ENCODE data around the gene RCSD1.
"Not testable (repeated sequence)": the region's sequence is repeated elsewhere in the genome, so short reads cannot be mapped to it uniquely, and the experiment has no call there.

RCSD1 gene

GRCh38 chr1:167739752-167740151 is 109.7 kb downstream of the RCSD1 start:
- TF ChIP-seq POU2F2 (IDR thresholded peaks at IDR 0.05; ENCODE audit: low read depth, low read length), result no peak
- no peak for TF ChIP-seq POLR2AphosphoS5 (IDR thresholded peaks at IDR 0.05; ENCODE audit: low read depth, low read length)
- TF ChIP-seq POLR2A (IDR thresholded peaks at IDR 0.05; ENCODE audit: low read depth, low read length), result no peak
- TF ChIP-seq SPI1 (IDR thresholded peaks at IDR 0.05; ENCODE audit: low read depth, low read length), result no peak
- no peak for TF ChIP-seq PAX5 (IDR thresholded peaks at IDR 0.05; ENCODE audit: insufficient read depth, low read length, severe bottlenecking)
- TF ChIP-seq TAF1 (IDR thresholded peaks at IDR 0.05; ENCODE audit: low read depth, low read length), result no peak
- FAIRE-seq (no peak), DNase-seq (ENCODE audit: insufficient read length, low spot score) (no peak)

GRCh38 chr1:167741103-167741502 is 111.1 kb downstream of the RCSD1 start:
- not testable (repeated sequence) for FAIRE-seq; DNase-seq (ENCODE audit: insufficient read length, low spot score)

GRCh38 chr1:167742392-167743057 is 112.5 kb downstream of the RCSD1 start:
- not testable (repeated sequence) for DNase-seq (ENCODE audit: insufficient read length, low spot score); FAIRE-seq

GRCh38 chr1:167744901-167745300 is 114.9 kb downstream of the RCSD1 start:
- DNase-seq (ENCODE audit: insufficient read length, low spot score) (no peak), FAIRE-seq (peak; percentile 31)
- TF ChIP-seq POLR2A (IDR thresholded peaks at IDR 0.05; ENCODE audit: low read depth, low read length) (no peak), TAF1 (IDR thresholded peaks at IDR 0.05; ENCODE audit: low read depth, low read length) (no peak), SPI1 (IDR thresholded peaks at IDR 0.05; ENCODE audit: low read depth, low read length) (no peak), PAX5 (IDR thresholded peaks at IDR 0.05; ENCODE audit: insufficient read depth, low read length, severe bottlenecking) (no peak), POLR2AphosphoS5 (IDR thresholded peaks at IDR 0.05; ENCODE audit: low read depth, low read length) (no peak), POU2F2 (IDR thresholded peaks at IDR 0.05; ENCODE audit: low read depth, low read length) (no peak)

GRCh38 chr1:167746013-167746672 is 116.1 kb downstream of the RCSD1 start:
- peak; percentile 58 for FAIRE-seq

GRCh38 chr1:167746988-167747655 is 117.1 kb downstream of the RCSD1 start:
- FAIRE-seq (no peak), DNase-seq (ENCODE audit: insufficient read length, low spot score) (no peak)
- no peak for TF ChIP-seq SPI1 (IDR thresholded peaks at IDR 0.05; ENCODE audit: low read depth, low read length)
- no peak for TF ChIP-seq PAX5 (IDR thresholded peaks at IDR 0.05; ENCODE audit: insufficient read depth, low read length, severe bottlenecking)
- no peak for TF ChIP-seq POLR2A (IDR thresholded peaks at IDR 0.05; ENCODE audit: low read depth, low read length)
- no peak for TF ChIP-seq POU2F2 (IDR thresholded peaks at IDR 0.05; ENCODE audit: low read depth, low read length)
- no peak for TF ChIP-seq POLR2AphosphoS5 (IDR thresholded peaks at IDR 0.05; ENCODE audit: low read depth, low read length)
- no peak for TF ChIP-seq TAF1 (IDR thresholded peaks at IDR 0.05; ENCODE audit: low read depth, low read length)

More at GRCh38 chr1:167746013-167746672, 116.1 kb downstream of the RCSD1 start:
- no peak for TF ChIP-seq TAF1 (IDR thresholded peaks at IDR 0.05; ENCODE audit: low read depth, low read length)
- no peak for TF ChIP-seq POU2F2 (IDR thresholded peaks at IDR 0.05; ENCODE audit: low read depth, low read length)
- no peak for TF ChIP-seq POLR2AphosphoS5 (IDR thresholded peaks at IDR 0.05; ENCODE audit: low read depth, low read length)
- no peak for TF ChIP-seq POLR2A (IDR thresholded peaks at IDR 0.05; ENCODE audit: low read depth, low read length)
- no peak for TF ChIP-seq SPI1 (IDR thresholded peaks at IDR 0.05; ENCODE audit: low read depth, low read length)
- no peak for TF ChIP-seq PAX5 (IDR thresholded peaks at IDR 0.05; ENCODE audit: insufficient read depth, low read length, severe bottlenecking)
- no peak for DNase-seq (ENCODE audit: insufficient read length, low spot score)

GRCh38 chr1:167747988-167748387 is 118.0 kb downstream of the RCSD1 start:
- DNase-seq (ENCODE audit: insufficient read length, low spot score) (no peak), FAIRE-seq (peak; percentile 84)

GRCh38 chr1:167748906-167749305 is 118.9 kb downstream of the RCSD1 start:
- TF ChIP-seq POLR2A (IDR thresholded peaks at IDR 0.05; ENCODE audit: low read depth, low read length) (no peak), PAX5 (IDR thresholded peaks at IDR 0.05; ENCODE audit: insufficient read depth, low read length, severe bottlenecking) (no peak), POU2F2 (IDR thresholded peaks at IDR 0.05; ENCODE audit: low read depth, low read length) (no peak), TAF1 (IDR thresholded peaks at IDR 0.05; ENCODE audit: low read depth, low read length) (no peak), SPI1 (IDR thresholded peaks at IDR 0.05; ENCODE audit: low read depth, low read length) (no peak), POLR2AphosphoS5 (IDR thresholded peaks at IDR 0.05; ENCODE audit: low read depth, low read length) (no peak)
- DNase-seq (ENCODE audit: insufficient read length, low spot score) (no peak), FAIRE-seq (no peak)

More at GRCh38 chr1:167747988-167748387, 118.0 kb downstream of the RCSD1 start:
- TF ChIP-seq POLR2AphosphoS5 (IDR thresholded peaks at IDR 0.05; ENCODE audit: low read depth, low read length) (no peak), POLR2A (IDR thresholded peaks at IDR 0.05; ENCODE audit: low read depth, low read length) (no peak), SPI1 (IDR thresholded peaks at IDR 0.05; ENCODE audit: low read depth, low read length) (no peak), POU2F2 (IDR thresholded peaks at IDR 0.05; ENCODE audit: low read depth, low read length) (no peak), TAF1 (IDR thresholded peaks at IDR 0.05; ENCODE audit: low read depth, low read length) (no peak), PAX5 (IDR thresholded peaks at IDR 0.05; ENCODE audit: insufficient read depth, low read length, severe bottlenecking) (no peak)

GRCh38 chr1:167749741-167750140 is 119.7 kb downstream of the RCSD1 start:
- FAIRE-seq, result no peak
- no peak for DNase-seq (ENCODE audit: insufficient read length, low spot score)
- TF ChIP-seq PAX5 (IDR thresholded peaks at IDR 0.05; ENCODE audit: insufficient read depth, low read length, severe bottlenecking) (no peak), POLR2A (IDR thresholded peaks at IDR 0.05; ENCODE audit: low read depth, low read length) (no peak), SPI1 (IDR thresholded peaks at IDR 0.05; ENCODE audit: low read depth, low read length) (no peak), POLR2AphosphoS5 (IDR thresholded peaks at IDR 0.05; ENCODE audit: low read depth, low read length) (no peak), POU2F2 (IDR thresholded peaks at IDR 0.05; ENCODE audit: low read depth, low read length) (no peak), TAF1 (IDR thresholded peaks at IDR 0.05; ENCODE audit: low read depth, low read length) (no peak)

All from GM12891 (cell line).